D721Med (cell line): Measurements from ENCODE around the gene DIABLO.
A peak's percentile ranks its signal among the peaks of the same experiment; 100 is the strongest.
"Not testable (repeated sequence)": the region's sequence is repeated elsewhere in the genome, so short reads cannot be mapped to it uniquely, and the experiment has no call there.

Experiments used
- DNase-seq: peaks from one replicate; pipeline ENCODE4 v3.0.0; 2011; ENCODE audit warnings: low spot score; ENCODE audit not compliant: insufficient read length
- FAIRE-seq: peaks from 2 replicates; lab custom pipeline; 2011; peaks lifted over from hg19 to GRCh38; lab: Jason Lieb, UNC
- CTCF ChIP-seq: IDR thresholded peaks from 2 replicates; pipeline ENCODE4 v1.5.1; 2012; ENCODE audit warnings: mild to moderate bottlenecking, control low read depth; ENCODE audit not compliant: insufficient read depth; ENCODE audit errors: missing control alignments

Gene DIABLO

GRCh38 chr12:122203301-122204166, 22.3 kb downstream of the DIABLO start, which contains the start of gene B3GNT4:
B3GNT4 (plus strand) TSS chr12:122203709; CDS start chr12:122204619, 910 bp downstream.
- no peak for FAIRE-seq
- TF ChIP-seq CTCF = no peak
- peak; percentile 67 for DNase-seq

- not testable (repeated sequence) for DNase-seq, FAIRE-seq
Measured at GRCh38 chr12:122202811-122203210, 23.0 kb downstream of the DIABLO start.

GRCh38 chr12:122202017-122202416, 23.8 kb downstream of the DIABLO start:
- no peak for TF ChIP-seq CTCF
- no peak for DNase-seq
- FAIRE-seq = no peak

- FAIRE-seq (no peak), DNase-seq (no peak)
- TF ChIP-seq CTCF = no peak
Measured at GRCh38 chr12:122201381-122201780, 24.5 kb downstream of the DIABLO start.

- DNase-seq (no peak), FAIRE-seq (no peak)
- no peak for TF ChIP-seq CTCF
Measured at GRCh38 chr12:122200541-122201175, 25.2 kb downstream of the DIABLO start.

- no peak for FAIRE-seq
- no peak for DNase-seq
- TF ChIP-seq CTCF = no peak
Measured at GRCh38 chr12:122199484-122200355, 26.1 kb downstream of the DIABLO start.

GRCh38 chr12:122197612-122197966, 28.3 kb downstream of the DIABLO start:
- FAIRE-seq = no peak
- no peak for TF ChIP-seq CTCF
- no peak for DNase-seq
